Measurements from ENCODE around the gene ATF7.

DNA sequence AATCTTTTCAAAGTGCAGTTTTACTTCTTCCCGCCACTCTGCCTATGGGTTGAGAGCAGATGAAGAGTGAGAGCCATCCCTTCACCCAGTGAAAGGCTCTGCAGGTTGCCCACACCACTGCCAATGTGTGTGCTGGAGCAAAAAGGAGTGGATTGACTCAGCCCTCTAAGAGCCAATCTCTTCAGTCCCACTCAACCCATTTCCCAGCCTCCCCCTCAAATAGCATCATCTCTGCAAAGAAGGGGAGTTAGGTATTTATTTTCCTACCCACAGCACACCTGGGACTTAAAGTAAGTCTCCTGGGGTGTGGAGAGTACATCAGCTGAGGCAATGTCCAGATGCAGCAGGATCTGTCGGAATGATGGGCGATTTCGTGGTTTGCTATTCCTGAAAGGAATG lies 142.2 kb downstream of the ATF7 start:
- TF ChIP-seq, protein P1, sequence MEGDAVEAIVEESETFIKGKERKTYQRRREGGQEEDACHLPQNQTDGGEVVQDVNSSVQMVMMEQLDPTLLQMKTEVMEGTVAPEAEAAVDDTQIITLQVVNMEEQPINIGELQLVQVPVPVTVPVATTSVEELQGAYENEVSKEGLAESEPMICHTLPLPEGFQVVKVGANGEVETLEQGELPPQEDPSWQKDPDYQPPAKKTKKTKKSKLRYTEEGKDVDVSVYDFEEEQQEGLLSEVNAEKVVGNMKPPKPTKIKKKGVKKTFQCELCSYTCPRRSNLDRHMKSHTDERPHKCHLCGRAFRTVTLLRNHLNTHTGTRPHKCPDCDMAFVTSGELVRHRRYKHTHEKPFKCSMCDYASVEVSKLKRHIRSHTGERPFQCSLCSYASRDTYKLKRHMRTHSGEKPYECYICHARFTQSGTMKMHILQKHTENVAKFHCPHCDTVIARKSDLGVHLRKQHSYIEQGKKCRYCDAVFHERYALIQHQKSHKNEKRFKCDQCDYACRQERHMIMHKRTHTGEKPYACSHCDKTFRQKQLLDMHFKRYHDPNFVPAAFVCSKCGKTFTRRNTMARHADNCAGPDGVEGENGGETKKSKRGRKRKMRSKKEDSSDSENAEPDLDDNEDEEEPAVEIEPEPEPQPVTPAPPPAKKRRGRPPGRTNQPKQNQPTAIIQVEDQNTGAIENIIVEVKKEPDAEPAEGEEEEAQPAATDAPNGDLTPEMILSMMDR (IDR thresholded peaks at IDR 0.05; ENCODE audit: low read depth, low read length, poor library complexity, severe bottlenecking), result no peak
- no peak for TF ChIP-seq EZH2phosphoT487 (IDR thresholded peaks at IDR 0.05; ENCODE audit: borderline replicate concordance, low read length)

Data from DOHH2 (cell line).